GM19372 (cell line): Measurements from ENCODE around the gene VASP.

Source experiments
- ATAC-seq: cut with Tn5 transposase; IDR thresholded peaks from one replicate; pipeline ENCODE4 v1.9.1; 2021; ENCODE audit warnings: mild to moderate bottlenecking, low read depth, moderate library complexity; ENCODE audit not compliant: unreplicated experiment

The VASP gene

DNA sequence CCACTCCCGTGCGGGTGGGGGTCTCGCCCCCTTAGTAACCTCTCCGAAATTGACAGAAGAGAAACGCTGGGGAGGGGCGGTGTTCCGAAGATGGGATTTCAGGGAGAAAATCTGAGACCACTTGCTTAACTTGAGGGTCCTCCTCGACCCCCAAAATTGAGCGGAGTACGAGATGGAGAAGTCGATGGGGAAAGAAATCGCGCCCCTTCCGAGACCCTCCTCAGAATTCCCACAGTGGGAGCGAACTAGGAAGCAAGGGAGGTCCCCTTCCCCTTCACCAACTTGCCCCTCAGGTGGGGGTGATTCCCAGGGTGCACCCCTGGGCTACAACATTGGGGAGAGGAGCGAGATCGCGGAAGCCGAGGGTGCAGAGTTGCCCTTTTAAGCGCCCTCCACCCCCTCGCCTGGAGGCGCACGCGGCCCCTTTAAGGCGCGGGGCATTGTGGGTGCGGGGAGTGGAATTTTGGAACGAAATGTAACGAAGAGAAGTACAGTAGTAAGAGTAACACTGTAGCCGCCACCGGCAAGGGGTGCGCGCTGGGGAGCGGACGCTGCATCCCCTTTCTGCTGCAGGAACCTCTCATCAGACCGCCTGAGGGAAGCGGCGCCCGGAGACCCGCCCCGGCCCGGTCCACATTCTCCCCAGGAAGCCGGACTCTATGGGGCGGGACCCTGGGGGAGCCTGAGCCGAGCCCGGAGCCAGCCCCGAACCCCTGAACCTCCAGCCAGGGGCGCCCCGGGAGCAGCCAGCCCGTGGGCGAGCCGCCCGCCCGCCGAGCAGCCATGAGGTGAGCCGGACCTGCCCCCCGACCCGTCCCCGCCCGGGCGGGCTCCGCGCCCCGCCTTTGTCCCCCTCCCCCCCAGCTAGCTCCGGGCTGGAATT, at the start of gene VASP:
Gene VASP, plus strand, starts transcription at position 491 of the 883 bp plus-strand sequence. Its CDS starts 293 bp downstream, at position 784.
- peak; percentile 52 for ATAC-seq

DNA sequence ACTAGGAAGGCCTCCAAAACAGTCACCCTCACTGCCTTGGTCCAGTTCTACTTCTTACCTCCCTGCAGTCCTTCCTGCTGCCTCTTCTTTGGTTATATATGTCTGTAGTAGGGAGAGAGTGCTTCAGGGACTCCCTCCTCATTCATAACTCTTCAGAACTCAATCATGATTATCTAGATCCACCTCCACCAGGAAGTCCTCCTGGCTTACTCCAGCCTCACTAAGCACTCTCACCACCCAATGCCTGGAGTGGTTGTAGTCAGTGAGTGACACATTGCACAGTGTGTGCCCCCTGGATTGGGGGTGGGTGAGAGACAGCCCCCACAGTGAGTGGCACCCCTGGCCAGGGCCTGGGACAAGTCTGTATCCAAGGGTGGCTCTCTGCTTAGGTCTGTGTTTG, 49.5 kb upstream of the VASP start:
- ATAC-seq, result no peak

DNA sequence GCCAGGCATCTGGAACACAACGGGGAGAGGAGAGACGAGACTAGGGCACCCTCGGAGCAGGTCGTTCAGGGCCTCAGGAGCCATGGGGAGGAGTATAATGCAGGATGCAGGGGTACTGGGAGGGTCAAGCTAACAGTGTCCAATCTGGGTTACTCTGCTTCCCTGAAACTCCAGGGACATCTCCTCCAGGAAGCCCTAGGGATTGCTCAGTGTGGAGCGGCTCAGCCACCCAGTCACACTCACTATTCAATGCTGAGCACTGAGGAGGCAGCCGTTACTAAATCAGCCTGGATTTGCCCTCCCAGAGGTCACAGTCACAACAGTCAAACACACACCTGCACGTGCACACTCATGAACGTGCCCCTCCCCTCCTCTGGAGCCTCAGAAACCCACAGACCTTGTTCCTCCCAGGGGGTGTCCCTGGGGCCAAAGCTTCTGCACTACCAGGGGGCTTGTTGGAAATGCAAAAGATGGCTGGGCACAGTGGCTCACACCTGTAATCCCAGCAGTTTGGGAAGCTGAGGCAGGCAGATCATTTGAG, 46.4 kb upstream of the VASP start:
- ATAC-seq, result no peak

DNA sequence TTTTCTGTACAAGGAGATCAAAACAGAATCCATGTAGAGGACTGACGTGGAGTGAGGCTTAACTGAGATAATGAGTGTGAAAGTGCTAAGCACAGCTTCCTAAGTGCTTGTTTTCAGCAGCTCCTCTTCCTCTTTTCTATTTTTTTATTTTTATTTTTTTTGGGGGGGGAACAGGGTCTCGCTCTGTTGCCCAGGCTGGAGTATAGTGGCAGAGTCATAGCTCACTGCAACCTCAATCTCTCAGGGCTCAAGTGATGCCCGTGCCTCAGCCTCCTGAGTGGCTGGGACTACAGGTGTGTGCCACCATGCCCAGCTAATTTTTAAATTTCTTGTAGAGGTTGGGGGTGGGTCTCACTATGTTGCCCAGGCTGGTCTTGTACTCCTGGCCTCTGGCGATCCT, 45.1 kb upstream of the VASP start:
- no peak for ATAC-seq

DNA sequence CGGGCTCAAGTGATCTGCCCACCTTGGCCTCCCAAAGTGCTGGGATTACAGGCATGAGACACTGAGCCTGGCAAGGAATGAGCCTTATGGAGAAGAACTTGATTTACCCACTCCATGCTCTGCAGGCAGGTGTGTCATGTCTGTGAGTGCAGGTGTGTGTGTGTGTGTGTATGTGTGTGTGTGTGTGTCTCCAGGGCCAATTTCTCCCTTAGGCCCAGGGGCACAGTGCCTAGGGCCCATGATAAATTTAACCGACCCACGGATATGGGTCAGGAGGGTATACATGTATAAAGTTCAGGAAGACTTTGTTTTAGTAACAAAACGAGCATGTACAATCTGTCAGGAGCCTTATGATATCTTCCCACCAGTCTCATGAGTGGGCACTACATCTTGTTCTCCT, 44.0 kb upstream of the VASP start:
- ATAC-seq, result no peak

DNA sequence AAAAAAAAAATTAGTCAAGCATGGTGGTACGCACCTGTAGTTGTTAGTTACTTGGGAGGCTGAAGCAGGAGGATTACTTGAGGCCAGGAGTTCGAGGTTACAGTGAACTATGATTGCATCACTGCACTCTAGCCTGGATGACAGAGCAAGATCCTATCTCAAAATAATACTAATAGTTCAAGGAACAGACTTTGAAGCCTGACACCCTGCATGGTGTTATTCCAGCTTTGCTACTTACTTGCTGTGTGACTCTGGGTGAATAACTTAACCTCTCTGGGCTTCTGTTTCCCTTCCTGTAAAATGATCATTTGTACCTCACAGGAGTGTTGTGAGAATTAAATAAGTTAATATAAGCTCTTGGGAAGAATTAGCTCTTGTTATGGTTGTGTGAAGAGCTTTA, 43.0 kb upstream of the VASP start:
- no peak for ATAC-seq

DNA sequence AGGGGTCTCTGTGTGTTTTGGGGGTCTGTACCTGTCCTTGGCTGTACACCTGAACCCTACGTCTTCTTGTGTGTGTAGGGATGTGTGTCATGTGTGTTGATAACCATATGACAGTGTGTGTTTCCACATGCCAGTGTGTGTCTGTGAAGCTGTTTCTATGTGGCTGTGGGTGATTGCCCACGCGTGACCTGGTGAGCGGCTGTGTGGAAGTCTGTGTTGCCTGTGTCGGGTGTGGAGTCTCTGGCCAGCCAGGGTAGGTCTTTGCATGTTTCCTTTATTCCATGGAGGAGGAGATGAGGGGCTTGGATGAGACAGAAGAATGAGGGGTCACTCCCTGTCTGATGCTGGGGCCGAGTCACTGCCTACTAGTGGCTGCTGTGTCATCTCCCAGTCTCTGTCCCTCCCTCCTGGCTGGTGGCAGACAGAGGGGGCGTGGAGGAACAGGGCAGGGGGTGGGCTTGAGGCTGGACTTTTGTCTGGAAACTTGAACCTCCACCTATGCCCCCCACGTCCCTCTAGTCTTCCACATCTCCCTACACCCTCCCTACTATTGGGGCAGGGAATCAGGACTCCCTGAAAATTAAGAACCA, 42.3 kb upstream of the VASP start:
- ATAC-seq, result no peak

DNA sequence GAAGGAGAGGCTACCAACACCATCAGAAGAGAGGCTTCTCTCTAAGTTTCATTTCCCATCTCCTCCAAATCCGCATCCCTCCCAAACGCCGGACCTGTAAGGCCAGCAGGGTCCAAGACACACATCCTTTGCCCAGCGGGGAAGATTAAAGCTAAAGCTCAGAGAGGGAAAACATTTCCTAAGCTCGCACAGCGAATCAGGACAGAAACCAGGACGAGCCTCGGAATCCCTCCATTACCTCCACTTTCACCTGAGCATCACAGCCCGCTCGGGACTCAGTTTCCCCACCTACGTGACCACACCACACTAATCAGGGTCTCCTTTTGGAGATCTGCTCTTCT, 40.2 kb upstream of the VASP start:
- no peak for ATAC-seq

DNA sequence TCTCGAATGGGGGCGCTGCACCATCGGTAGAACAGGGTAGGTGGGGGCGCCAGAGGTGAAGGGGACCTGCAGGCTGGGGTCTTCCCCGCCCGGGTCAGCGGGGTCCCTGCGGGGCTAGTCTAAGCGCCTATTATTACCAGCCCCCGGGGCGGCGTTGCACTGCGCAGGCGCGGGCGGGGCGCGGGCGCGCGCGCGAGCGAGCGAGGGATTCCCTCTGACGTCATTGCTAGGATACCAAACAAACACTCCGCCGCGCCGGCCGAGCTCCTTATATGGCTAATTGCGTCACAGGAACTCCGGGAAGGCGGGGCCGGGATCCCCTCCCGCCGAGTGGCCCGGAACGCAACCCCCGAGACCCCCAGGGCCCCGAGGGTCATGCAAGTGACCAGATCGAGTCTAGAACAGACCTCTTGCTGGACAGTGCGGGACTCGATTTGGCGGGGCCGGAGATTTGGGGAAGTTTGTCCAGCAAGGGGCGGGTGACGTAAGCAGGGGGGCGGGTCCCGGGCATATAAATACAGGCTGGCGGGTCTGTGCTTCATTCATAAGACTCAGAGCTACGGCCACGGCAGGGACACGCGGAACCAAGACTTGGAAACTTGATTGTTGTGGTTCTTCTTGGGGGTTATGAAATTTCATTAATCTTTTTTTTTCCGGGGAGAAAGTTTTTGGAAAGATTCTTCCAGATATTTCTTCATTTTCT, 39.7 kb upstream of the VASP start, which contains the start of gene FOSB:
Gene FOSB, plus strand, starts transcription at position 541 of the 703 bp plus-strand sequence. CDS start 591 bp downstream, outside the sequence.
- peak; percentile 38 for ATAC-seq

DNA sequence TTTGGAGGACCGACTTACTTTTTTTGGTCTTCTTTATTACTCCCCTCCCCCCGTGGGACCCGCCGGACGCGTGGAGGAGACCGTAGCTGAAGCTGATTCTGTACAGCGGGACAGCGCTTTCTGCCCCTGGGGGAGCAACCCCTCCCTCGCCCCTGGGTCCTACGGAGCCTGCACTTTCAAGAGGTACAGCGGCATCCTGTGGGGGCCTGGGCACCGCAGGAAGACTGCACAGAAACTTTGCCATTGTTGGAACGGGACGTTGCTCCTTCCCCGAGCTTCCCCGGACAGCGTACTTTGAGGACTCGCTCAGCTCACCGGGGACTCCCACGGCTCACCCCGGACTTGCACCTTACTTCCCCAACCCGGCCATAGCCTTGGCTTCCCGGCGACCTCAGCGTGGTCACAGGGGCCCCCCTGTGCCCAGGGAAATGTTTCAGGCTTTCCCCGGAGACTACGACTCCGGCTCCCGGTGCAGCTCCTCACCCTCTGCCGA, 39.1 kb upstream of the VASP start:
- peak; percentile 15 for ATAC-seq

DNA sequence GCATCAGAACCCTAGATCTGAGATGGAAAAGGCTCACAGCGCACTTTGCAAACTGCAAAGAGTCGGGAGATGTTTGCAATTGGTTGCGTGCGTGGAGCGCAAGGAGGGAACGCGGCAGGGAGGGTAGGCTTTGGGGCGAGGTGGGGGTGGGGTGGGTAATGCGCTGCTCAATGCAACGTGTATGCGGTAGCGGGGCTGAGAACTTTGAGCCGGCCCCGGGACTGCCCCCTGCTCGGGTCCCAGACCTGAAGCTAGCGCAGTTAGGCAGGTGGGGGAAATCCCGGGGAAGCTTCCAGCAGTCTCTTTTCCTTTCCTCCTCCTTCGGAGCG, 38.5 kb upstream of the VASP start:
- no peak for ATAC-seq

DNA sequence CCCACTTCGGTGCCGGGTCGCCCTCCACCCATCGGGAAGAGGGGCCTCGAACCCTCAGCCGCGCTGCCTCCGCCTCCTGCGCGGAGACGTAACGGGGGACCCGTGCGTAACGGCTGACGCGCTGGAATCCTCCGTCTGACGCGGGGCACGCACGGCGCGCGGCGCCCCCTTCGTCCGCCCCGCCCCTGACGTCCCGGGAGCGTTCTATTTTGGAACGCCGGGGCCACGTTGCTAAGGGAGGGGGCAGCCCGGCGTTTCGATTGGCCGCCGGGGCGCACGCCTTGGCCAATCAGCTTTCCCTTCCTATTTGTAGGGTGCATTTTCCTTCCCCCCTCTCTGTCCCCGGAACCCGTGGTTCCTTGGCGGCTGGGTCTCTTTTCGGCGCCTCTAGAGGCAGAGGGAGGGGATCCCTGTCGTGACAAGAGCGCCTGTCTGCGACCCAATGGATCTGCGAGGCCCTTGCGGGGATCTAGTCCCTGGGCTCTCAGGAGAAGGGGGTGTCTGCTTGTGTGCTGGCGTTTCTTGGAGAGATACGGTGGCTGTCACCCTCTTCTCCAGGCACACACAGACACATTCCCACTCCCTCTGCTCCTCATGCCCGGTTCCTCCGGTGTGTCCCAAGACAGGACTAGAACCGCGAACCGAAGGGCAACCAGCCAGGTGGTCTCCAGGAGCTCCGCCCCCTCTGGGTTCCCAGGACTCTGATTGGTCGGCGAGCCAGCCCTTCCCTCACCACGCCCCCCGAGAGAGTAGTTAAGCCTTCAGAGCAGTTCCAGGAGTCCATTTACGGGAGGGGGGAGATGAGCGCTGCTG, 37.9 kb upstream of the VASP start:
- ATAC-seq, result peak; percentile 42

DNA sequence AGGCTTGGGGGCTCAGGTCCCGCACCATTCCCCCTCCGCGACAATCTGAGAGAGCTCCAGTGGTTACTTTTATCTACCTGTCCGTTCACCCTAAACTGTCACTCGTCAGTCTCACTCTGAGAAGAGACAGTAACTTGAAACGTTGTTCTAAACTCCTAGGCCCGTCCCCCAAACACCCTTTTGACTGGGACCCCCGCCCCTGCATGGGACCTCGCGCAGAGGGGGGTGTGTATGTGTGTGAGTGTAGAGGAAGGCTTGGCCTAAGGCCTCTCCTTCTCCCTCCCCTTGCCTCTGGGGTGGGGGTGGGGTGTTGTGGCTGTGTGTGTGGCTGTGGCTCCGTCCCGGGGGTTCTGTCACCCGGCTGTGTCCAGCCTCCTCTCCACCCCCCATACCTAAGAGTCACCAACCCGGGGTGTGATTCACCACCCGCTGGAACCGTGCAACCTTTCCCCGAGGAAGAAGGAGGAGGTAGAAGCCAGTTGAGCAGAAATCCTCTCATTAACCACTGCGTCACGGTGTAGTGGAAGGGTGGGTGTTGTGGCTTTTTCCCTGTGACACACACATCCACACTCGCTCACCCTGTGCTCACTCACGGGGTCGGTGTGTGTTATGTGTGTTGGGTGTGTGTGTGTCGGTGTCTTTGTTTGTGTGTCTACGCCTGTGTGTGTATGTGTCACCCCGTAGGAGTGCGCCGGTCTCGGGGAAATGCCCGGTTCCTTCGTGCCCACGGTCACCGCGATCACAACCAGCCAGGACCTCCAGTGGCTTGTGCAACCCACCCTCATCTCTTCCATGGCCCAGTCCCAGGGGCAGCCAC, 37.1 kb upstream of the VASP start:
- ATAC-seq, result peak; percentile 0

DNA sequence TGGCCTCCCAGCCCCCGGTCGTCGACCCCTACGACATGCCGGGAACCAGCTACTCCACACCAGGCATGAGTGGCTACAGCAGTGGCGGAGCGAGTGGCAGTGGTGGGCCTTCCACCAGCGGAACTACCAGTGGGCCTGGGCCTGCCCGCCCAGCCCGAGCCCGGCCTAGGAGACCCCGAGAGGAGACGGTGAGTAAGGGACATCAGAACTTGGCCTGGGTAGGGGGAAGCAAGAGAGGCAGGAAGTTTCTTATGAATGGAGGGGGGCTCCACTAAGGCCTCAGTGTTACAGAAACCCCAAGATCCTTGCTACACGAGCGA, 36.6 kb upstream of the VASP start:
- ATAC-seq, result no peak

DNA sequence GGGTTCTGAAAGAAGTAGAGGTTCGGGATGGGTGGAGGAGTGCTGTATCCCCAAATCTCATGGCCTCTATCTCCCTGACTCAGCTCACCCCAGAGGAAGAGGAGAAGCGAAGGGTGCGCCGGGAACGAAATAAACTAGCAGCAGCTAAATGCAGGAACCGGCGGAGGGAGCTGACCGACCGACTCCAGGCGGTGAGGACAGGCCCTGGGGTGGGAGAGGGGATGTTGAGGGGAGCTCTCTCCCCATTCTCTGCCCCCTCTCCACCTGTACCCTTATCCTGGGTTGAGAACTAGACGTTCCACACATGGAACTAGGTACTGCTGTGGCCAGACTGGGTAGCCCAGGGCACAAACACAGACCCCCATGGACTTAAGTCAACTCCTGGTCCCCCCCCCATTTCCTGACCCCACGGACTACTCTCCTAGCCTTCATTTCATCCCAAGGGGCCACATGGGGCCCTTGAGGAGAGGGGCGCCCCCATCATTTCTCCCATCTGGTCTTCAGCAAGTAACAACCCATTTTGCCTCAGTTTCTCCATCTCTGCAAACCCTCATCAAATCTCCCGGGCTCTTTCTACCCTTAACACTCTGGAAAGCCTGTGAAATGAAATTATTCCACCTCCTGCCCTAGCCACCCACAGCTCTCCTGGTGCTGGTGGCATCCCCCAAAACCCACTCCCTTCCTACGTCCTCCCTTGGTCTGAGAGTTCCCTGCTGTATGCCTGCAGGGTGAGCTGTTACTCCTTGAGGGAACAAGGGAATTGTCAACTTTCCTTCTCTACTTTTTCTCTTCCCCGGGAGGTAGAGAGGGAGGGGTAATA, 36.0 kb upstream of the VASP start:
- ATAC-seq, result no peak

DNA sequence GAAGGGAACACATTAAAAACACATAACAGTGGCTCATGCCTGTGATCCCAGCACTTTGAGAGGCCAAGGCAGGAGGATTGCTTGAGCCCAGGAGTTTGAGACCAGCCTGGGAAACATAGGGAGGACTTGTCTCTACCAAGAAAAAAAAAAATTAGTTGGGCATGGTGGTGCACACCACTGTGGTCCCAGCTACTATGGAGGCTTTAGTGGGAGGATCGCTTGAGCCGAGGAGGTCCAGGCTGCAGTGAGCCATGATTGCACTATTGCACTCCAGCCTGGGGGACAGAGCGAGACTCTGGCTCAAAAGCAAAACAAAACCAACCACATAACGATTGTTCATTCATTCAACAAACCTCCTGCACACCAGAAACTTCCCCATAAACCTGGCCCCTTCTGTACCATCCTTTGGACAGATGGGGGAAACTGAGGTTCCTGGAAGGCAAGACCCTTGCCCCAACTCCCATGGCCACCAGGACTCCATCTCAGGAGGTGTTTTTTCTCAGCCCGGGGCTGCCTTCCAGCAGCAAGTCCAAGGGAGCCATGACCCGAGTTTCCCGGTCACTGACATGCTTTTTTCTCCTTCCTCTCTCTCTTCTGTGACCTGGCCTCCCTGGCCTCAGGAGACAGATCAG, 35.2 kb upstream of the VASP start:
- ATAC-seq, result no peak

DNA sequence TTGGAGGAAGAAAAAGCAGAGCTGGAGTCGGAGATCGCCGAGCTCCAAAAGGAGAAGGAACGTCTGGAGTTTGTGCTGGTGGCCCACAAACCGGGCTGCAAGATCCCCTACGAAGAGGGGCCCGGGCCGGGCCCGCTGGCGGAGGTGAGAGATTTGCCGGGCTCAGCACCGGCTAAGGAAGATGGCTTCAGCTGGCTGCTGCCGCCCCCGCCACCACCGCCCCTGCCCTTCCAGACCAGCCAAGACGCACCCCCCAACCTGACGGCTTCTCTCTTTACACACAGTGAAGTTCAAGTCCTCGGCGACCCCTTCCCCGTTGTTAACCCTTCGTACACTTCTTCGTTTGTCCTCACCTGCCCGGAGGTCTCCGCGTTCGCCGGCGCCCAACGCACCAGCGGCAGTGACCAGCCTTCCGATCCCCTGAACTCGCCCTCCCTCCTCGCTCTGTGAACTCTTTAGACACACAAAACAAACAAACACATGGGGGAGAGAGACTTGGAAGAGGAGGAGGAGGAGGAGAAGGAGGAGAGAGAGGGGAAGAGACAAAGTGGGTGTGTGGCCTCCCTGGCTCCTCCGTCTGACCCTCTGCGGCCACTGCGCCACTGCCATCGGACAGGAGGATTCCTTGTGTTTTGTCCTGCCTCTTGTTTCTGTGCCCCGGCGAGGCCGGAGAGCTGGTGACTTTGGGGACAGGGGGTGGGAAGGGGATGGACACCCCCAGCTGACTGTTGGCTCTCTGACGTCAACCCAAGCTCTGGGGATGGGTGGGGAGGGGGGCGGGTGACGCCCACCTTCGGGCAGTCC, 34.5 kb upstream of the VASP start:
- ATAC-seq, result no peak

DNA sequence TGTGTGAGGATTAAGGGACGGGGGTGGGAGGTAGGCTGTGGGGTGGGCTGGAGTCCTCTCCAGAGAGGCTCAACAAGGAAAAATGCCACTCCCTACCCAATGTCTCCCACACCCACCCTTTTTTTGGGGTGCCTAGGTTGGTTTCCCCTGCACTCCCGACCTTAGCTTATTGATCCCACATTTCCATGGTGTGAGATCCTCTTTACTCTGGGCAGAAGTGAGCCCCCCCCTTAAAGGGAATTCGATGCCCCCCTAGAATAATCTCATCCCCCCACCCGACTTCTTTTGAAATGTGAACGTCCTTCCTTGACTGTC, 34.0 kb upstream of the VASP start:
- no peak for ATAC-seq
